Astrocyte (in vitro differentiated cells and primary cell): ENCODE measurements around the gene SEC11A. TPM values are rescaled to one million over a fixed set of nuclear protein-coding genes. Genes with fewer than 3 reads are reported as not detected.
A peak's percentile ranks its signal among the peaks of the same experiment; 100 is the strongest.
"Not testable (repeated sequence)": the region's sequence is repeated elsewhere in the genome, so short reads cannot be mapped to it uniquely, and the experiment has no call there.

Experiments used
- DNase-seq: peaks from one replicate; pipeline ENCODE4 v3.0.0-alpha.2; 2010; ENCODE audit warnings: low read depth
- FAIRE-seq: peaks from 2 replicates; lab custom pipeline; 2011; peaks lifted over from hg19 to GRCh38; lab: Jason Lieb, UNC
- H2AFZ ChIP-seq: 2 replicates; pipeline ENCODE4 v1.6.0; 2012; ENCODE audit warnings: low read depth, low read length, inconsistent platforms
- H3K27ac ChIP-seq: 2 replicates; pipeline ENCODE4 v1.5.1; 2011; ENCODE audit warnings: low read depth, low read length, inconsistent platforms
- H3K27me3 ChIP-seq: 2 replicates; pipeline ENCODE4 v1.6.0; 2011; ENCODE audit warnings: low read length, inconsistent platforms; ENCODE audit not compliant: insufficient read depth
- H3K36me3 ChIP-seq: 2 replicates; pipeline ENCODE4 v1.5.1; 2011; ENCODE audit warnings: low read length, inconsistent platforms; ENCODE audit not compliant: insufficient read depth
- H3K4me1 ChIP-seq: 2 replicates; pipeline ENCODE4 v1.5.1; 2011; ENCODE audit warnings: low read length, inconsistent platforms; ENCODE audit not compliant: insufficient read depth
- H3K4me2 ChIP-seq: 2 replicates; pipeline ENCODE4 v1.6.0; 2012; ENCODE audit warnings: low read length, inconsistent platforms
- H3K4me3 ChIP-seq: 2 replicates; pipeline ENCODE4 v1.5.1; 2011; ENCODE audit warnings: low read depth, mild to moderate bottlenecking, low read length, inconsistent platforms; ENCODE audit not compliant: insufficient read depth
- H3K79me2 ChIP-seq: 2 replicates; pipeline ENCODE4 v1.6.0; 2012; ENCODE audit warnings: mild to moderate bottlenecking, low read length, inconsistent platforms; ENCODE audit not compliant: insufficient read depth
- H3K9ac ChIP-seq: 2 replicates; pipeline ENCODE4 v1.6.0; 2012; ENCODE audit warnings: mild to moderate bottlenecking, low read length, inconsistent platforms
- H3K9me3 ChIP-seq: 2 replicates; pipeline ENCODE4 v1.5.1; 2012; ENCODE audit warnings: low read depth, mild to moderate bottlenecking, low read length, inconsistent platforms; ENCODE audit not compliant: insufficient read depth
- H4K20me1 ChIP-seq: 2 replicates; pipeline ENCODE4 v1.6.0; 2012; ENCODE audit warnings: low read length, inconsistent platforms; ENCODE audit not compliant: insufficient read depth
- H3K27ac Mint-ChIP-seq: one replicate; pipeline ENCODE4 v1.8.0; 2021; ENCODE audit warnings: mild to moderate bottlenecking, mixed read lengths; ENCODE audit not compliant: unreplicated experiment
- H3K27me3 Mint-ChIP-seq: one replicate; pipeline ENCODE4 v1.8.0; 2021; ENCODE audit warnings: low read depth, mixed read lengths; ENCODE audit not compliant: unreplicated experiment
- H3K36me3 Mint-ChIP-seq: one replicate; pipeline ENCODE4 v1.8.0; 2021; ENCODE audit warnings: low read depth, mixed read lengths; ENCODE audit not compliant: unreplicated experiment
- H3K4me1 Mint-ChIP-seq: one replicate; pipeline ENCODE4 v1.8.0; 2021; ENCODE audit warnings: low read depth, mixed read lengths; ENCODE audit not compliant: unreplicated experiment
- H3K4me3 Mint-ChIP-seq: one replicate; pipeline ENCODE4 v1.8.0; 2021; ENCODE audit warnings: mild to moderate bottlenecking, moderate library complexity, mixed read lengths; ENCODE audit not compliant: unreplicated experiment
- H3K9me3 Mint-ChIP-seq: one replicate; pipeline ENCODE4 v1.8.0; 2021; ENCODE audit warnings: mild to moderate bottlenecking, mixed read lengths; ENCODE audit not compliant: unreplicated experiment
- EZH2 ChIP-seq: IDR thresholded peaks from 2 replicates; pipeline ENCODE4 v1.6.1; 2012; ENCODE audit warnings: mild to moderate bottlenecking, low read length, inconsistent platforms; ENCODE audit not compliant: insufficient read depth
- total RNA-seq: library from RNA; stranded (reverse); gene quantifications from 2 replicates; pipeline ENCODE4 v1.2.1, GENCODE V29; 2021
- TF ChIP-seq, protein P1 (sequence below): IDR thresholded peaks from 2 replicates; pipeline ENCODE4 v1.5.1; 2011; ENCODE audit warnings: low read depth, mild to moderate bottlenecking, inconsistent platforms, low read length, moderate library complexity; ENCODE audit not compliant: insufficient read depth

Gene SEC11A
- total RNA-seq, 1 donor from 2014 or later = 198 TPM

DNA sequence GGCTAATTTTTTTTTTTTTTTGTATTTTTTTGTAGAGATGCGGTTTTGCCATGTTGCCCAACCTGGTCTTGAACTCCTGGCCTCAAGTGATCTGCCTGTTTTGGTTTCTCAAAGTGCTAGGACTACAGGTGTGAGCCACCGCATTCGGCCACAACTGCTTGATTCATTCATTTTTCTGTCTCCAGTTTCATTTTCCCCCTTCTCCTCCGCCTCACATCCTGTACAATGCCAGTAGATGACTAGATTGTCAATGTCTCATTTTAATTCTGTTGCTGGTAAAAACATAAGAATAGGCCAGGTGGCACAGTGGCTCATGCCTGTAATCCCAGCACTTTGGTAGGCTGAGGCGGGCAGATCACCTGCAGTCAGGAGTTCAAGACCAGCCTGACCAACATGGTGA lies 20.4 kb upstream of the SEC11A start:
- no peaks in the 10 kb centered on the region for H3K27me3 Mint-ChIP-seq
- Histone ChIP-seq H4K20me1 (no peaks in the 10 kb centered on the region), H3K27me3 (no peaks in the 10 kb centered on the region), H3K9ac (no peak overlapping the region), H3K79me2 (no peaks in the 10 kb centered on the region), H3K9me3 (no peaks in the 10 kb centered on the region), H3K4me3 (no peak overlapping the region), H3K36me3 (no peaks in the 10 kb centered on the region), H3K4me1 (peaks cover 21% of the 10 kb centered on the region), H2AFZ (no peak overlapping the region), H3K27ac (no peak overlapping the region), H3K4me2 (no peak overlapping the region)
- DNase-seq (no peak), FAIRE-seq (no peak)
- H3K4me3 Mint-ChIP-seq = no peak overlapping the region
- peaks cover 18% of the 10 kb centered on the region for H3K4me1 Mint-ChIP-seq
- H3K9me3 Mint-ChIP-seq = no peaks in the 10 kb centered on the region
- H3K36me3 Mint-ChIP-seq = no peaks in the 10 kb centered on the region
- no peak for TF ChIP-seq EZH2
- TF ChIP-seq, protein P1, sequence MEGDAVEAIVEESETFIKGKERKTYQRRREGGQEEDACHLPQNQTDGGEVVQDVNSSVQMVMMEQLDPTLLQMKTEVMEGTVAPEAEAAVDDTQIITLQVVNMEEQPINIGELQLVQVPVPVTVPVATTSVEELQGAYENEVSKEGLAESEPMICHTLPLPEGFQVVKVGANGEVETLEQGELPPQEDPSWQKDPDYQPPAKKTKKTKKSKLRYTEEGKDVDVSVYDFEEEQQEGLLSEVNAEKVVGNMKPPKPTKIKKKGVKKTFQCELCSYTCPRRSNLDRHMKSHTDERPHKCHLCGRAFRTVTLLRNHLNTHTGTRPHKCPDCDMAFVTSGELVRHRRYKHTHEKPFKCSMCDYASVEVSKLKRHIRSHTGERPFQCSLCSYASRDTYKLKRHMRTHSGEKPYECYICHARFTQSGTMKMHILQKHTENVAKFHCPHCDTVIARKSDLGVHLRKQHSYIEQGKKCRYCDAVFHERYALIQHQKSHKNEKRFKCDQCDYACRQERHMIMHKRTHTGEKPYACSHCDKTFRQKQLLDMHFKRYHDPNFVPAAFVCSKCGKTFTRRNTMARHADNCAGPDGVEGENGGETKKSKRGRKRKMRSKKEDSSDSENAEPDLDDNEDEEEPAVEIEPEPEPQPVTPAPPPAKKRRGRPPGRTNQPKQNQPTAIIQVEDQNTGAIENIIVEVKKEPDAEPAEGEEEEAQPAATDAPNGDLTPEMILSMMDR = no peak
- no peak overlapping the region for H3K27ac Mint-ChIP-seq

DNA sequence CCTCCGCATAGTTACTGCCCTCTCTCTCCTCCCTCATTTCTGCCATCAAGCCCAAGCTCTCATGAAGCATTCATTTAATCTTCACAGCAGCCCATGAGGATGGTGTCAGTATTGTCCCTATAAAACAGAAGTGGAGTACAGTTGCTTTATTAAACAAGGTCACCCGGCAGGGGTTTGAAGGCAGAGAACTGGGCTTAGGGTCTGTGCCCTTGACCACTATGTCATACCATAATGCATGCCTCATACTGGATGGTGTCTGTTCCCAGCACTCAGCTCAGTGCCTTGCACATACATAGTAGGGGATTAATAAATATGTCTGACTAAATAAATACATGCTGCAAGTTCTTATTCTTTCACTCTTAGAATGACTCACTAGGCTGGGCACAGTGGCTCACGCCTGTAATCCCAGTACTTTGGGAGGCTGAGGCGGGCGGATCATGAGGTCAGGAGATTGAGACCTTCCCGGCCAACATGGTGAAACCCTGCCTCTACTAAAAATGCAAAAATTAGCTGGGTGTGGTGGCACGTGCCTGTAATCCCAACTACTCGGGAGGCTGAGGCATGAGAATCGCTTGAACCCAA lies 19.6 kb upstream of the SEC11A start:
- Histone ChIP-seq H3K9ac (peak overlapping the region; percentile 34), H3K4me1 (peaks cover 24% of the 10 kb centered on the region), H3K4me2 (peak overlapping the region; percentile 79), H3K4me3 (peak overlapping the region; percentile 13), H3K27ac (peak overlapping the region; percentile 32)
- H3K36me3 ChIP-seq, H3K27me3 Mint-ChIP-seq, H2AFZ ChIP-seq, H3K79me2 ChIP-seq, H3K27me3 ChIP-seq, H3K9me3 Mint-ChIP-seq, FAIRE-seq, H3K9me3 ChIP-seq, H3K36me3 Mint-ChIP-seq, H4K20me1 ChIP-seq: not testable (repeated sequence)
- H3K4me3 Mint-ChIP-seq = peak overlapping the region; percentile 66
- H3K4me1 Mint-ChIP-seq = peaks cover 18% of the 10 kb centered on the region
- peak overlapping the region; percentile 76 for H3K27ac Mint-ChIP-seq
- peak; percentile 60 for DNase-seq

DNA sequence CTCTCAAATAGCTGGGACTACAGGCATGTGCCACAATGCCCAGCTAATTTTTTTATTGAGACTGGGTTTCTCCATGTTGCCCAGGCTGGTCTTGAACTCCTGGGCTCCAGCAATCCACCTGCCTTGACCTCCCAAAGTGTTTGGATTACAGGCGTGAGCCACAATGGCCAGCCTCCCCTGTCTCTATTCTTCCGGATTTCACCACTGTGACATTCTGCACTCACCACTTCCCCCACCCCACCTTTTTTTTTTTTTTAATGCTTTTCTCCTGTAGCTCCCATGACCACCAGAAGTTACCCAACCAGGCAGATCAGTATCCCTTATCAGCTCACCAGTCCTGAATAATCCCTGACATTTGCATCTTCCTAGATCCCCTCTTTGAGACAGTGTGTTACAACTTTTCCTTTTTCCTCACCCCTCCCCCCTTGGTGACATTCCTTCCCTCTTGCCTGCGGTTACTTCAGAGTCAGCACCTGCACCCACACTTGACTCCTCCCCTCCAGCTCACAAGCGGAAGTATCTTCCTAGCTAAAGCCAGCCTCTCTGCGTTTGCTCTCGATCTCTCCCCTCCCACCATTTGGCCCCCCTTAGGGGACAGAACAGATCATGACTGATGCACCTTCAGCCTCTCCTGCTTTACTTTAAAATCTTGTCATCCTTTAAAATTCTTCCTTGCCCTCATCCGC lies 19.0 kb upstream of the SEC11A start:
- no peaks in the 10 kb centered on the region for H3K9me3 ChIP-seq
- no peaks in the 10 kb centered on the region for H4K20me1 ChIP-seq
- peak overlapping the region; percentile 32 for H3K27ac ChIP-seq
- Mint-ChIP-seq H3K4me1 (peaks cover 18% of the 10 kb centered on the region), H3K4me3 (peak overlapping the region; percentile 66), H3K9me3 (no peaks in the 10 kb centered on the region), H3K27ac (peak overlapping the region; percentile 76), H3K27me3 (no peaks in the 10 kb centered on the region), H3K36me3 (no peaks in the 10 kb centered on the region)
- H3K27me3 ChIP-seq = no peaks in the 10 kb centered on the region
- peak overlapping the region; percentile 54 for H2AFZ ChIP-seq
- FAIRE-seq (no peak), DNase-seq (peak; percentile 72)
- no peaks in the 10 kb centered on the region for H3K36me3 ChIP-seq
- peak overlapping the region; percentile 13 for H3K4me3 ChIP-seq
- TF ChIP-seq, protein P1 = no peak
- no peak for TF ChIP-seq EZH2
- peak overlapping the region; percentile 79 for H3K4me2 ChIP-seq
- peaks cover 24% of the 10 kb centered on the region for H3K4me1 ChIP-seq
- no peaks in the 10 kb centered on the region for H3K79me2 ChIP-seq
- peak overlapping the region; percentile 34 for H3K9ac ChIP-seq
